CD4-positive, alpha-beta T cell treated with Interleukin-12 subunit alpha and Interleukin-12 subunit beta, for 1 hour (primary cell): ENCODE results near the gene NTRK3.

Source experiments
- DNase-seq: peaks from one replicate; pipeline ENCODE4 v3.0.0-alpha.2; 2020

Gene NTRK3

GRCh38 chr15:87930457-87930856, 326.1 kb downstream of the NTRK3 start:
- DNase-seq = no peak

GRCh38 chr15:87929841-87930240, 326.7 kb downstream of the NTRK3 start:
- DNase-seq = no peak

- no peak for DNase-seq
Observed at GRCh38 chr15:87924433-87924832, 332.1 kb downstream of the NTRK3 start.

GRCh38 chr15:87919064-87919463, 337.5 kb downstream of the NTRK3 start:
- DNase-seq = no peak

GRCh38 chr15:87917480-87917879, 339.1 kb downstream of the NTRK3 start:
- DNase-seq = no peak

GRCh38 chr15:87916208-87916607, 340.3 kb downstream of the NTRK3 start:
- no peak for DNase-seq

- DNase-seq = no peak
Observed at GRCh38 chr15:87910301-87910700, 346.2 kb downstream of the NTRK3 start.

- DNase-seq = no peak
Observed at GRCh38 chr15:87907676-87908446, 348.7 kb downstream of the NTRK3 start.

GRCh38 chr15:87906444-87906843, 350.1 kb downstream of the NTRK3 start:
- DNase-seq = no peak

GRCh38 chr15:87902772-87903426, 353.6 kb downstream of the NTRK3 start:
- no peak for DNase-seq

GRCh38 chr15:87901926-87902690, 354.4 kb downstream of the NTRK3 start:
- no peak for DNase-seq

GRCh38 chr15:87901008-87901407, 355.5 kb downstream of the NTRK3 start:
- DNase-seq = no peak

GRCh38 chr15:87896936-87897335, 359.6 kb downstream of the NTRK3 start:
- no peak for DNase-seq

GRCh38 chr15:87887177-87887576, 369.4 kb downstream of the NTRK3 start:
- no peak for DNase-seq

- DNase-seq = no peak
Observed at GRCh38 chr15:87881026-87881425, 375.5 kb downstream of the NTRK3 start.

- no peak for DNase-seq
Observed at GRCh38 chr15:87877822-87878542, 378.6 kb downstream of the NTRK3 start.

- no peak for DNase-seq
Observed at GRCh38 chr15:87877114-87877810, 379.3 kb downstream of the NTRK3 start.

GRCh38 chr15:87874896-87875711, 381.4 kb downstream of the NTRK3 start:
- no peak for DNase-seq

GRCh38 chr15:87873516-87873915, 383.0 kb downstream of the NTRK3 start:
- no peak for DNase-seq

- no peak for DNase-seq
Observed at GRCh38 chr15:87871731-87872320, 384.7 kb downstream of the NTRK3 start.

GRCh38 chr15:87871258-87871681, 385.3 kb downstream of the NTRK3 start:
- no peak for DNase-seq
